ENCODE data around the gene TRIM31.

DNA sequence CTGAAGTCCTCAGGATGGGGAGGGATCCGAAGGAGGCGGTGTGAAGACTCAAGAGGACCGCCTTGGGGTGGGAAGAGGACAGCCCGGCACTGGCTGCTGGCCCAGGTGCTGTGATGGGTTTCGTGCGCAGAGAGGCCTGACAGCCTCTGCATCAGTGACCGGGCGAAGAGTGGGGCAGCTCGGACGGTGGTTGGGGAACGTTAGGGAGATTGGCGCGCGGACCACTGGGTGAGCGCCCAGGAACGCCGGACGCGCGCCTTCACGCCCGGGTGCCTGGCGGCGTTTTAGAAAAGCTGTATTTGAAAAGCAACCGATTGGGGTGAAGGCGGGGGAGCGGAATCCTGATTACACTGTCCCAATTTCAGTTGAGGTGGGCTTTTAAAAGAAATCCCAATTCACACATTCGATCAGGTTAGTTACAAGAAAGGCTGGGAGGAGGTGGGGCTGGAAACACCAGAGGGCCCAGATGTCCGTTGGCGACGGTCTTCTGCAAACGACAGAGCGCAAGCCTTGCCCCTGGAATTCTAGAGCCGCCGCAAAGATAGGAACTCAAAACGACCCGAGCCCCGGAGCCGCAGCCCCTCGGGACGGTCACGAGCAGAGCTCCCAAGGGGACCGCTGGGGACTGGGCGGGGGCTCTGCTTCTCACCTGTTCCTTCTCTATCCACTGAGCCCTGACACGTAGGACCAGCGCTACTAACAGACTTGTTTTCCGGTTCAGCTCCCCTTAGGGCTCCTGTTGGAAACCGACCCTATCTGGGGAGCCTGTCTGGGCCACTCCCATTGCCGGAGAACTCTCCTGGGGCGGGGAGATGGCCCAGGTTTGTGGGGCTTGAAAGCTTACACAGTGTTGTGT lies 14.6 kb upstream of the TRIM31 start:
- TF ChIP-seq, protein P1, sequence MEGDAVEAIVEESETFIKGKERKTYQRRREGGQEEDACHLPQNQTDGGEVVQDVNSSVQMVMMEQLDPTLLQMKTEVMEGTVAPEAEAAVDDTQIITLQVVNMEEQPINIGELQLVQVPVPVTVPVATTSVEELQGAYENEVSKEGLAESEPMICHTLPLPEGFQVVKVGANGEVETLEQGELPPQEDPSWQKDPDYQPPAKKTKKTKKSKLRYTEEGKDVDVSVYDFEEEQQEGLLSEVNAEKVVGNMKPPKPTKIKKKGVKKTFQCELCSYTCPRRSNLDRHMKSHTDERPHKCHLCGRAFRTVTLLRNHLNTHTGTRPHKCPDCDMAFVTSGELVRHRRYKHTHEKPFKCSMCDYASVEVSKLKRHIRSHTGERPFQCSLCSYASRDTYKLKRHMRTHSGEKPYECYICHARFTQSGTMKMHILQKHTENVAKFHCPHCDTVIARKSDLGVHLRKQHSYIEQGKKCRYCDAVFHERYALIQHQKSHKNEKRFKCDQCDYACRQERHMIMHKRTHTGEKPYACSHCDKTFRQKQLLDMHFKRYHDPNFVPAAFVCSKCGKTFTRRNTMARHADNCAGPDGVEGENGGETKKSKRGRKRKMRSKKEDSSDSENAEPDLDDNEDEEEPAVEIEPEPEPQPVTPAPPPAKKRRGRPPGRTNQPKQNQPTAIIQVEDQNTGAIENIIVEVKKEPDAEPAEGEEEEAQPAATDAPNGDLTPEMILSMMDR (conservative IDR thresholded peaks at IDR 0.05; ENCODE audit: low read length), result no peak
- TF ChIP-seq EZH2phosphoT487 (IDR thresholded peaks at IDR 0.05; ENCODE audit: borderline replicate concordance, low read depth, low read length), result no peak

Data from OCI-LY7 (cell line).